HG03565 (cell line): ENCODE measurements around the gene ATP5MC2.
"Not testable (repeated sequence)": the region's sequence is repeated elsewhere in the genome, so short reads cannot be mapped to it uniquely, and the experiment has no call there.

Experiments used
- ATAC-seq: cut with Tn5 transposase; IDR thresholded peaks from one replicate; pipeline ENCODE4 v1.9.1; 2021; ENCODE audit warnings: mild to moderate bottlenecking, moderate library complexity; ENCODE audit not compliant: unreplicated experiment

ATP5MC2 gene

GRCh38 chr12:53695152-53696145 lies 19.6 kb upstream of the ATP5MC2 start:
- no peak for ATAC-seq

- ATAC-seq: no peak
Measured at GRCh38 chr12:53694756-53695151, 18.9 kb upstream of the ATP5MC2 start.

GRCh38 chr12:53688134-53688533 lies 12.3 kb upstream of the ATP5MC2 start:
- no peak for ATAC-seq

GRCh38 chr12:53686436-53686835 lies 10.6 kb upstream of the ATP5MC2 start:
- ATAC-seq: no peak

- ATAC-seq: no peak
Measured at GRCh38 chr12:53684654-53685220, 8.9 kb upstream of the ATP5MC2 start.

GRCh38 chr12:53683983-53684382 lies 8.1 kb upstream of the ATP5MC2 start:
- ATAC-seq: no peak

- ATAC-seq: no peak
Measured at GRCh38 chr12:53683494-53683893, 7.6 kb upstream of the ATP5MC2 start.

GRCh38 chr12:53680061-53680460 lies 4.2 kb upstream of the ATP5MC2 start:
- ATAC-seq: not testable (repeated sequence)

- no peak for ATAC-seq
Measured at GRCh38 chr12:53677800-53678148, 1.9 kb upstream of the ATP5MC2 start.

- ATAC-seq: no peak
Measured at GRCh38 chr12:53677016-53677799, 1.3 kb upstream of the ATP5MC2 start.

GRCh38 chr12:53676656-53677015 lies 753 bp upstream of the ATP5MC2 start:
- no peak for ATAC-seq

GRCh38 chr12:53674977-53675700 lies 744 bp downstream of the ATP5MC2 start:
- ATAC-seq: no peak

GRCh38 chr12:53670971-53671370 lies 4.9 kb downstream of the ATP5MC2 start:
- no peak for ATAC-seq

- ATAC-seq: no peak
Measured at GRCh38 chr12:53670308-53670707, 5.6 kb downstream of the ATP5MC2 start.

- no peak for ATAC-seq
Measured at GRCh38 chr12:53667080-53667479, 8.8 kb downstream of the ATP5MC2 start.

- ATAC-seq: no peak
Measured at GRCh38 chr12:53664936-53665335, 10.9 kb downstream of the ATP5MC2 start.

GRCh38 chr12:53664191-53664590 lies 11.7 kb downstream of the ATP5MC2 start:
- ATAC-seq: no peak

- no peak for ATAC-seq
Measured at GRCh38 chr12:53660041-53660440, 15.8 kb downstream of the ATP5MC2 start.

- no peak for ATAC-seq
Measured at GRCh38 chr12:53659571-53659981, 16.3 kb downstream of the ATP5MC2 start.

- no peak for ATAC-seq
Measured at GRCh38 chr12:53659011-53659551, 16.8 kb downstream of the ATP5MC2 start.

- no peak for ATAC-seq
Measured at GRCh38 chr12:53657041-53657440, 18.8 kb downstream of the ATP5MC2 start.
